ENCODE data around the gene CDKN1B.

The CDKN1B gene

GRCh38 chr12:12759234-12759915 is 42.2 kb downstream of the CDKN1B start:
- DNase-seq (ENCODE audit: low spot score) = no peak

GRCh38 chr12:12764824-12765223 is 47.7 kb downstream of the CDKN1B start:
- DNase-seq (ENCODE audit: low spot score) = no peak

GRCh38 chr12:12770262-12770661 is 53.1 kb downstream of the CDKN1B start:
- no peak for DNase-seq (ENCODE audit: low spot score)

Data from pons (tissue), 1 donor.